GM12801 (cell line): ENCODE results near the gene PAXIP1.

Experiments
- TF ChIP-seq, protein P1 (sequence below): IDR thresholded peaks from one replicate; pipeline ENCODE4 v1.5.1; 2011; ENCODE audit warnings: control low read depth; ENCODE audit not compliant: insufficient read length; ENCODE audit errors: extremely low read depth

Gene PAXIP1

DNA sequence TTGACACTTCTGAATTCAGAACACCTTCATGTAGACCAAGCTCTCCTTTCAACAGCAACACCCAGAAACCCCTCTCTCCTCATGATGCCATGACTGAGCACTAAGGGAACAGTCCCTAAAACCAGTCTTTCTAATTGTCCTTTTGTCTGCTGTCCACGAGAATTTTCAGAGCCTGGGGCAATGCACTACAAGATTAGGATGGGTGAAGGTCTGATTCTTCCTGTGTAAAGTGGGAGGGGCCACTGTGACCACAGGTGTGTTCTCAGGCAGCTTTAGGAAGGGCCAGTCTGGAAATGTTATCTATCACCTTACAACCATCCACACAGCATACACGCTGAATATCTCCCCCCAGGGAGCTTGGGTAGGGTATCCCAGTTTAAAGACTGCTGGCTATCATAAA is 7.9 kb downstream of the PAXIP1 start:
- TF ChIP-seq, protein P1, sequence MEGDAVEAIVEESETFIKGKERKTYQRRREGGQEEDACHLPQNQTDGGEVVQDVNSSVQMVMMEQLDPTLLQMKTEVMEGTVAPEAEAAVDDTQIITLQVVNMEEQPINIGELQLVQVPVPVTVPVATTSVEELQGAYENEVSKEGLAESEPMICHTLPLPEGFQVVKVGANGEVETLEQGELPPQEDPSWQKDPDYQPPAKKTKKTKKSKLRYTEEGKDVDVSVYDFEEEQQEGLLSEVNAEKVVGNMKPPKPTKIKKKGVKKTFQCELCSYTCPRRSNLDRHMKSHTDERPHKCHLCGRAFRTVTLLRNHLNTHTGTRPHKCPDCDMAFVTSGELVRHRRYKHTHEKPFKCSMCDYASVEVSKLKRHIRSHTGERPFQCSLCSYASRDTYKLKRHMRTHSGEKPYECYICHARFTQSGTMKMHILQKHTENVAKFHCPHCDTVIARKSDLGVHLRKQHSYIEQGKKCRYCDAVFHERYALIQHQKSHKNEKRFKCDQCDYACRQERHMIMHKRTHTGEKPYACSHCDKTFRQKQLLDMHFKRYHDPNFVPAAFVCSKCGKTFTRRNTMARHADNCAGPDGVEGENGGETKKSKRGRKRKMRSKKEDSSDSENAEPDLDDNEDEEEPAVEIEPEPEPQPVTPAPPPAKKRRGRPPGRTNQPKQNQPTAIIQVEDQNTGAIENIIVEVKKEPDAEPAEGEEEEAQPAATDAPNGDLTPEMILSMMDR: no peak

DNA sequence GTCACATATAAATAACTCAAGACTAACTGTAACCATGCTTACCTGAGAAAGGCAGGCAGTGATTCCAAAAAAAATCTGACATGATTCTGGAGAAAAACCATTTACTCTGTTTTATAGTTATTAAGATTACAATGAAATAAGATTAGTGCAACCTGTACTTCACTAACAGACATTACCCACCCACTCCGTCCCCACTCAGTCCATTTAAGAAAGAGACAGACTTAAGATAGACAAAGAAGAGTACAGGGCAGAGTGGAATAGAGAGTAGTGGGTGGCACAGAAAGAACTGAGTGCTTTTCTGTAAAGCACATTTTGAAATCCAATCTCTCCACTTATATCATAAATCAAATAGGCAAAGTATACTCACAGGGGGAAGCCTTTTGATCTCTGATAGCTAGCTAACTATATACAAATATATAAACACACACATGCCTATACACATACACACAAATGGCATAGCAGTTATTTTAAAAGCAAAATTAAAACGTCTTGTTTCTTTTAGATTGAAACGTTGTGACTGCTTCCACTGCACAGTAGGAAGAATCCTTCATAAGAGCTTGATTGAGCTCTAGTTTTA is 11.9 kb downstream of the PAXIP1 start:
- TF ChIP-seq, protein P1: no peak

DNA sequence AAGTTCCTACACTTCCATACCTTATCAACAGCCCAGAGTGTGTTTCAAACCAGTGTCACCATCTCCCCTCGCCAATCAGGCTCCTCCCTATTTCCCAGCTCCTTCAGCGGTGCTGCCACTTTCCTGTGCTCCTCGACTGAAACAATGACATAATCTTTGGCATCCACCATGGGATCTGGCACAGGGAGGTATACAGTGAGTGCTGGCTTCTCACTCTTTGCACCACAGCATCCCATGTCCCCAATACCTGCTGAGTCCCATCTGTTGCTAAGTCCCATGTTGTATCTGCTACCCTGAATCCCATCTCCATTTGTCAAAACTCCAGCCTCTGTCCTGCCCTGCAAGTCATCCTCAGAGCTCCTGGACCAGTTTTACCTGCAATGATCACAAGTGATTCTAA is 15.4 kb downstream of the PAXIP1 start:
- TF ChIP-seq, protein P1: no peak

DNA sequence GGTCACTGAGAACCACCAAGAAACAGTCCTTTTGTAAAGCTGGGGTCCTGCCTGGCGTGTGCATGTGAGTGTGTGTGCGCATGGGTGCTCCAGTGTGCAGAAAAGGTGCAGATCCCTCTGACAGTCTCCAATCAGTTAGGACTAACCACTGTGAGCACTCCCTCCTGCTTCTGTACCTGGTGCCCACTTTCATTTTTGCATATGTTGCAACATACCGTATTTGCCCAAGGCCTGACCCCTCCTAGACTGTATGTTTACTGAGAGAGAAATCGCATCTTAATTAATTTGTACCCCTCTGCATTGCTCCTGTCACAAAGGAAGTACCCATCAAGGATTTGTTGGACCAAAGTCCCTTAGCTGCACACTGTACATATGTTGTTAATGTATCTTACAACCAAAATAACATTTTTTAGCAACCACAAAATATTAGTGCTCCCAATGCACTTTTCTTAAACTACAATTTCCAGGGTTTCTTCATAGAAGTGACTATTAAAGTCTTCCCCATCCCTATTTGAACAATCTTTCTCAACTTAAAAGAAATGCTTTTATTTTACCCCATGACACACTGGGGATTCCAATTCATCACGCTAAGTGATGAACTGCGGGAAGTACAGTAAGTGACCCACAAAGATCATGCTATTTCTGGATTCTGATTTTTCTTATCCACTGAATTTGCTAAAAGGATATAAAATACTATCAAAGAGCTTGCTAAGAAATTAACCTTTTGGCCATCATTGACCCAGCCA is 16.6 kb downstream of the PAXIP1 start:
- TF ChIP-seq, protein P1: no peak

DNA sequence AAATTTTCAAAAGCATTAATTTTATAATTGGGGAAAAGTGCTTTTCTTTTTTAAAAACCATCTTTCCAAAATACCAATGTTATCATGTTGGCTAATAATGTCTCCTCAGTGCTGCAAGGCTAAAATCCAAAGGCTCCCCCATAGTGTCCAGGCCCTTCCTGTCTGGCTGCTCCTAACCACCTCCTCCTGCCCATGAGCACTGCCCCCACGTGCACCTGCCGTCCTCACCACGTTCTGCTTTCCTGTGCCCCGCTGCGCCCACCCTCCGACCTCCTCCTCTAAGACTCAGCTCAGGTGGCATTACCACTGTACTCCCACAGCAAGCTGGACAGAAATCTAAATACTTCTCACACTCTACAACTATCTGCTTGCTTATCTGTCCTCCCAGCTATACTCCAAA is 17.7 kb downstream of the PAXIP1 start:
- TF ChIP-seq, protein P1: no peak

DNA sequence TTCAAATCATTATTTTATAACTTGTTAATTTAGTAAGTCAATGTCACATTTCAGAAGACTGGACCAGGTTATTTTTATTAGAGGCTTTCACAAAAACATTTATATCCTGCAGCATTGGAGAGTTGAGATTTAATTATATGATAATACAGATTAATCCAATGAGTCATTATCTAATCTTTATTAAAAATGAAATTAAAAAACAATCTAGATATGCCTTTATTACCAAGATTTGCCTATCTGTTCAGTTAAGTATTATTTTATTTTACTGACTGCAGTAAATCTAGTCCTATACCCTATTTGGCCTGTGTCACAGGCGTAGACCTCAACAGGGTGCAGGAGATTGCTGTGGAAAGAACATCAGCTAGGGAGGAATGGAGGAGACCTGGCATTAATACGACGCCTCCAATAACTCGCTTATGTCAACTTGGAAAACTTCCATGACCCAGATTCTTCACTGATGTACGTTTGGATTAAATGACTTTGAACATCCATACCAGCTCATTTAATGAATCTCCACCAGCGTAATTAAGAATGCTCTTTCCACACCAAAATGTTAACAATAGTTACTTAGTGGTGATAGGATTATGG is 18.2 kb downstream of the PAXIP1 start:
- TF ChIP-seq, protein P1: no peak

DNA sequence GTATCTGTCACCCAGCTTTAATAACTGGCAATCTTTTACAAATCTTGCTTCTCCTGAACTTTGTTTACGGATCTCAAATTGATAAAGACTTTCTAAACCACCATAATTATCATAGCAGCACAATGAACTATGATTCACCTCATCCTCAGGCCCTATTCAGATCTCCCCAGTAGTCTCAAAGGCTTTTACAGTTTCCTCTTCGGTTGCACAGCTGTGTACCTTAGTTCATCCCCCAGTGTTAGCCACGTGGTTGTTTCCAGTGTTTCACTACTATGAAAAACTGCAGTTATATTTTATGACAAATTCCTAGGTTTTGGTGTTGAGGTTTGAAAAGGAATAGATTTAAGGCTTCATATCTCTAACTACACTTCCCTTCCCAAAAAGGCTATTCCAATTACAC is 24.9 kb downstream of the PAXIP1 start:
- TF ChIP-seq, protein P1: no peak
